Fibroblast of skin of back (primary cell): ENCODE data around the gene APOO. TPM values are rescaled to one million over a fixed set of nuclear protein-coding genes. Genes with fewer than 3 reads are reported as not detected.

Source experiments
- DNase-seq: peaks from one replicate; pipeline ENCODE4 v3.0.0-alpha.2; 2013
- polyA plus RNA-seq, 2 experiments: library from polyadenylated mRNA; unstranded; fragments of 120-200 nt; gene quantifications; one replicate each; pipeline ENCODE4 v1.2.1, GENCODE V29; 2013; ENCODE audit not compliant: insufficient read length in 2 of 2

The APOO gene
- polyA plus RNA-seq (2013, experiment 1 of 2; ENCODE audit: insufficient read length), result 19.3 TPM
- polyA plus RNA-seq (2013, experiment 2 of 2; ENCODE audit: insufficient read length), result 11.9 TPM

- DNase-seq, result peak; percentile 89
Observed at GRCh38 chrX:23907498-23908218, at the start of gene APOO, which contains the start of gene CXorf58. TSS of gene APOO (minus strand) at chrX:23907938. CDS start at chrX:23907702, 236 bp downstream. TSS of gene CXorf58 (plus strand) at chrX:23908006. CDS start at chrX:23910303, 2,297 bp downstream.

- DNase-seq, result no peak
Observed at GRCh38 chrX:23954396-23954795, 46.7 kb upstream of the APOO start.

- no peak for DNase-seq
Observed at GRCh38 chrX:23953908-23954269, 46.2 kb upstream of the APOO start.

DNA sequence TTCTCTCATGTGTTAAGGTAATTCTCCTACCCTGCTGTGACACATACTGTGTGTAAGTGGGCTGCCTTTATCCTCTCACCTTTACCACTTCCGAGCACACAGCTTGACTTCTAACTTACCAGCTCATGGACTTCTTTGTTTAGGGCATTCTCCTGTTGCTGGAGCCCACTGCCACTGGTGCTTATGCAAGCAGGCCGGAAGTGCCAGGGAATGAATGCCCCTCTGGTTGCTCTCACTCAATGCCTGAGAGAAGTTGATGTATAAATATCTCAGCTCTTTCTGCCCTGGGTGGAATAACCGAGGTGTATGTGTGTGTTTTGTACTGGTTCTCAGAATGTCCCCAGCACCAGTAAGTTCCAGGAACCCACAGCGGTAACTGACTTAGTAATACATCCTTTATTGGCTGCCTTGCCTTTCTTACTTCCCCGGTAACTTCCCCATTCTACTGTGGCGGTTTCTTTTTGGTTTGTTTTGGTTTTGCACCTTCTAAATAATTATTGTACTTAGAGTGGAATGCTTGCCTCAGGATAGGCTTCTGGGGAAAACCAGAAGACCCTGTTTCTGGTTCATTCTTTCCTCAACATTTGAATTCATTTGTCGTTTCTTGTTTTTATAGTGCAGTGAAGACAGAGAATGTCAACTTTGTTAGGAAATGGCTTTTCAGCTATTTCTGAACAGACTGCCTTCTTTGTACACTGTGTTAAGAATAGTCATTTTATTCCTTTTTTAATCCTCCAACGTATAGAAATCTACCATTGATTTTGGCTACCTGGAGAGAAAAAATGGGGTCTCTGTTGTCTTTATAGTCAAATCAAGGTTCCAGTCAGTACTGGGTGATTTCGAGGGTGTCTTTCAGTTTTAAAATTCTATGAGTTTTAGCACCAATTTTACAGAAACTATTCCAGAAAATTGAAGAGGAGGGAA, 45.5 kb upstream of the APOO start:
- no peak for DNase-seq

- no peak for DNase-seq
Observed at GRCh38 chrX:23952391-23952790, 44.7 kb upstream of the APOO start.

DNA sequence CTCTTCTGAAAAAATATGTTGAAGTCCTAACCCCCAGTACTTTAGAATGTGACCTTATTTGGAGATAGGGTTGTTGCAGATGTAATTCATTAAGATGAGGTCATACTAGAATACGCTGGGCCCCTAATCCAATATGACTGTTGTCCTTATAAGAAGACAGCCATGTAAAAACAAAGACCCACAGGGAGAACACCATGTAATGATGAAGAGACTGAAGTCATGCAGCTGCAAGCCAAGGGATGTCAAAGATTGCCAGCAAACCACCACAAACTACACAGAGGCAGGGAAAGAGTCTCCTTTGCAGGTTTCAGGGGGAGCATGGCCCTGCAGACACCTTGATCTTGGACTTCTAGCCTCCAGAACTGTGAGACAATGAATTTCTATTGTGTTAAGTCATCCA, 37.5 kb upstream of the APOO start:
- DNase-seq, result no peak

GRCh38 chrX:23944234-23944633, 36.5 kb upstream of the APOO start:
- no peak for DNase-seq

DNA sequence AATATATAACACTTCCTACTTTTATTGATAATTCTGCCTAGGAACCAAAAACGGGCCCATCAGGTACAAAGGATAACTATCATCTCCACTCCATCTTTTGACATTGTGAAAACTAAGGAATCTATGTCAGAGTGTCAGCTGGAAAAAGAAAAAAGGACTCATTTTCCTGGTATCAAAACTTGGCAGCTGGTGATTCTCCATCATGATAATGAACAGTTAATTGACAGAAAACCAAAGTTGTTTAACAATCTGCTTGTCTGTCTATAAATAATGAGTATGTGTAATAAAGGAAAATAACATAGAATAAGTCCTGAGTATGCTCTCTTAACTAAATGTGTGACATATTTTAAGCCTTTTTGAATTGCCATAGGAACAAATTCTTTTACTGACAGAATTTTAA, 31.5 kb upstream of the APOO start:
- no peak for DNase-seq

DNA sequence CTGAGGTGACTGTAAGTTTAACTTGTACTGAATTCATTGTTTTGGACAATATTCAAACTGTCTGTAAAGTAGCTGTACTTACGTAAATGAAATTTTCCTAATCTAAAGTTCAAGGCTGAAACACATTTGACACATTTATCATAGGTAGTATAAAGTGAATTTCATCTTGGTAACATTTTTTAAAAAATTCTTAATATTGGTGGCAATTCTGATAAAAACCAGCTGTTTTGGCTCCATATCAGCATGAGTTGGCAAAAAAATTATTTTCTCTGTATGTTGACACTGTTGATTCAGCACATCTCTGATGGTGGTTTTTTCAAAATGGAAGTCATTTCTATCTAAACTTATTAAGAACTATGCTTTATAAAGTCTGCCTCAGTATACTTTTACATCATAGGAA, 31.0 kb upstream of the APOO start:
- no peak for DNase-seq

DNA sequence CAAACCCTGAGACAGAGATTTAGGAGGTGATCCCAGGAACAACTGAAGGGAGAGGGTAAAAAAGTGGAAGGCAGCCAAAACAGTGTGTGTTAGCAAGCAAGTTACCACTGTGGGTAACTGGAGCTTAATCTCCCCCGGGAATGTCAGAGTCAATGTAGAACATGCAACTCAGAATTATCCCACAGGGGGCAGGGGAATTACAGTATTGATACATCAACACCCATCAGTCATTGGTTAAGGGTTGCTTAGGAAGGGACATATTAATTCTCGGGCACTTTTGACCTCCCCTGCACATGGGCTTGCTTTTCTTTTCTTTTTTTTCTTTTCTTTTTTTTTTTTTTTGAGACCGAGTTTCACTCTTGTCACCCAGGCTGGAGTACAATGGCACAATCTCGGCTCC, 29.4 kb upstream of the APOO start:
- DNase-seq, result no peak

GRCh38 chrX:23936180-23936579, 28.4 kb upstream of the APOO start:
- no peak for DNase-seq

DNA sequence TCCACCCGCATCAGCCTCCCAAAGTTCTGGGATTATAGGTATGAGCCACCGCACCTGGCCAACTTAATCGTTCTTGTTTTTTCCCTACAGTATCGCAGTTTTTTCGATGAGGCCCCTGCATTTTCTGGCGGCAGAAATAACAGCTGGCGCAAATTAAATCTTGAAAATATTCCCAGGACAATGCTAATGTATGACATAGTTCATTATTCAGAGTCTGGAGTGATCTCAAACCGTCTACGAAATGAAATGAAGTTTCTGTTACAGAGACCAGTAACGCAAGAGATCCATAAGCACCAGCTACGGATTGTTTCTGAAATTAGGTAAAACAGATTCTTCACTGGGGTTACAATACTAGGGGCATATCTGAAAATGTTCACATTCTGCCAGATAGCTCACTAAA, 27.4 kb upstream of the APOO start:
- no peak for DNase-seq

- DNase-seq, result no peak
Observed at GRCh38 chrX:23932046-23932445, 24.3 kb upstream of the APOO start.

- DNase-seq, result no peak
Observed at GRCh38 chrX:23930894-23931604, 23.3 kb upstream of the APOO start.

- peak; percentile 22 for DNase-seq
Observed at GRCh38 chrX:23926015-23926414, 18.3 kb upstream of the APOO start.

- DNase-seq, result peak; percentile 30
Observed at GRCh38 chrX:23919706-23920320, 12.1 kb upstream of the APOO start.

- DNase-seq, result no peak
Observed at GRCh38 chrX:23919148-23919547, 11.4 kb upstream of the APOO start.

GRCh38 chrX:23911126-23911835, 3.5 kb upstream of the APOO start:
- no peak for DNase-seq

DNA sequence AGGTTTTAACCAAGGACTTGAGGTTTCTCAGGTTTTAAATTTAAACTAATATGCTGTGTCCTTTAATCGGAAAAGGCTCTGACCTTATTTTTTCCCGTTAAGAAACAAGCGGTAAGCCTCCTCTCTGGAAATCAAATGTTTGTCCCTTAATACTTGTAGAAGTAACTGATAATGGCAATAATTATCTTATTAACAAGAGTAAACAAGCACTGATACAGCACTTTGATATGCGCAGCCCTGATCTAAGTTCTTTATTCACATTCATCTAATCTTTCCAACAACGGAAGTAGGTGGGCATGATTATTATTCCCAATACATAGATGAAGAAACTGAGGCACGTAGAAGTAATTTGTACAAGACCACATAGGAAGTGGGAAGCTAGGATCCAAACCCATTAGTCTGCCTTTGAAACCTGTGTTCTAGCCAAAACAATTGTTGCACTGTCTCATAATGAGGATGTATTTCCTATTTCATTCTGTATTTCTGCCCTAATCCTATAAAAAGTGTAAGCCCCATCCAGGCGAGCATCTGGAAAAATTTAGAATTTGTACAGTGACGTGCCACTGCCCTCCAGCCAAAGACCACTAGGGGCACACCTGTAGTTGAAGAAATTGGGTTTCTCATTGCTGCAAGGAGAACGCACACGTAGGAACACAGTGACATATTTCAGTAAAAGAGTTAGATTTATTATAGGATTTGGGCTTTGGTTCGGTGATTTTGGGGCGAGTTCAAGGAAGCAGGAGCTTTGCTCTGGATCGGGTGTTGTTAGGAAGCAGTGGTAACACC, 674 bp upstream of the APOO start:
- no peak for DNase-seq

DNA sequence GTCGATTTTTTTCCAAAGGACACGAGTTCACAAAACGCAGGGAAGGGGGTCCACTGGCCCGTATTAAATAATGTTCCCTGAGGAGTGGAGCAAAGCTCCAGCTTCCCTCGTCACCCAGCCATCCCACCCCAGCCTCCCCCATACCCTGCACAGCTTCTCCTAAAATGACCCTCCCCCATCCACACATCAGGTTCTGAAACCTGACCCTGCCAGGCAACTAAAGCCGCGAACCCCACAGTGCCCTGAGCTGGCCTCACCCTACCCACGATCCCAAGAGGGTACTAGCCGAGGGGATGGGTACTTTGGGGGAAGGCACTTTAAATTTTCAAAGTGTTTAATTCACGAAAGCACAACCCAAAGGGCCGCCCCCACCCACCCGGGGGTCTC, 634 bp downstream of the APOO start:
- DNase-seq, result no peak

DNA sequence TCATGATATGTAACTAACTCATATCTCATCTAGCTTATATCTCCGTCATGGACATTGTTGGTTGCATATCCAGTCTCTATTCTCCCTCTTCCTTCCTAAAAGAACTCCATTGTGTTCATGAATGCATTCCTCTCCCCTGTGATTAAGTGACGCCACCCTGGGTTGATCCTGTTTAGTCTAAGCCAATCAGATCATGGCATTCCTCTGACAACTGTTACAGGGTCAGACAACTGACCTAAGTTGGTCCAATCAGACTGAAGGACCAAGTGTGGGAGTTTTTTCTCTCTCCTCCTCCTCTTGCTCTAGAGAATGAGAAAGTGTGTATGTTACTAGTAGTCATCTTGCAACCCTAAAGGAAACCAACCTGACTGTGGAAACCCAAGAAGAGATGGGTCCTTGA, 3.6 kb downstream of the APOO start:
- DNase-seq, result peak; percentile 42
